Karpas-422 (cell line): ENCODE results near the gene NPPB. TPM values are rescaled to one million over a fixed set of nuclear protein-coding genes. Genes with fewer than 3 reads are reported as not detected.
A peak's percentile ranks its signal among the peaks of the same experiment; 100 is the strongest.
"Not testable (repeated sequence)": the region's sequence is repeated elsewhere in the genome, so short reads cannot be mapped to it uniquely, and the experiment has no call there.

ENCODE experiments used
- DNase-seq: peaks from one replicate; pipeline ENCODE4 v3.0.0-alpha.2; 2015
- H2AFZ ChIP-seq: fragments of 200-600 bp; sonication (generic); 2 replicates; pipeline ENCODE4 v1.6.1; 2014; ENCODE audit warnings: antibody characterized with exemption, low read length, mixed read lengths
- H3K27ac ChIP-seq: fragments of 200-600 bp; sonication (generic); 2 replicates; pipeline ENCODE4 v1.5.1; 2014; ENCODE audit warnings: mild to moderate bottlenecking, low read length, moderate library complexity
- H3K27me3 ChIP-seq: fragments of 200-600 bp; sonication (generic); 2 replicates; pipeline ENCODE4 v1.6.1; 2014; ENCODE audit warnings: low read length, mixed read lengths
- H3K36me3 ChIP-seq: fragments of 200-600 bp; sonication (generic); 2 replicates; pipeline ENCODE4 v1.6.1; 2014; ENCODE audit warnings: low read length, mixed read lengths; ENCODE audit not compliant: insufficient read depth
- H3K4me1 ChIP-seq: fragments of 200-600 bp; sonication (generic); 2 replicates; pipeline ENCODE4 v1.6.1; 2014; ENCODE audit warnings: mild to moderate bottlenecking, low read length, mixed read lengths
- H3K4me2 ChIP-seq: fragments of 200-600 bp; sonication (generic); 2 replicates; pipeline ENCODE4 v1.6.1; 2014; ENCODE audit warnings: low read length, low read depth, mild to moderate bottlenecking; ENCODE audit not compliant: poor library complexity, severe bottlenecking
- H3K4me3 ChIP-seq: fragments of 200-600 bp; sonication (generic); 2 replicates; pipeline ENCODE4 v1.5.1; 2014; ENCODE audit warnings: mild to moderate bottlenecking, antibody characterized with exemption, low read length, mixed read lengths
- H3K79me2 ChIP-seq: fragments of 200-600 bp; sonication (generic); 2 replicates; pipeline ENCODE4 v1.6.1; 2014; ENCODE audit warnings: mild to moderate bottlenecking, low read length, mixed read lengths
- H3K9ac ChIP-seq: fragments of 200-600 bp; sonication (generic); 2 replicates; pipeline ENCODE4 v1.6.0; 2014; ENCODE audit warnings: low read length
- H3K9me2 ChIP-seq: fragments of 200-600 bp; sonication (generic), shearing (Covaris generic); replicated peaks from 2 replicates; pipeline ENCODE4 v1.6.0; 2014; ENCODE audit warnings: mild to moderate bottlenecking, low read length, moderate library complexity; ENCODE audit not compliant: insufficient read depth
- H3K9me3 ChIP-seq: fragments of 300-700, 200-600 bp; sonication (generic); 2 replicates; pipeline ENCODE4 v1.6.1; 2014; ENCODE audit warnings: low read length, mixed read lengths
- H4K20me1 ChIP-seq: fragments of 200-600 bp; sonication (generic); 2 replicates; pipeline ENCODE4 v1.6.1; 2014; ENCODE audit warnings: mild to moderate bottlenecking, antibody characterized with exemption, low read length, low read depth; ENCODE audit not compliant: insufficient read depth
- total RNA-seq: library from RNA; depleted of rRNA; stranded (reverse); fragments of >200 nt; shearing (Covaris generic); gene quantifications from 2 replicates; pipeline ENCODE4 v1.2.3, GENCODE V29; 2014; ENCODE audit warnings: low replicate concordance

NPPB gene
- total RNA-seq, 1 experiment from 2014 or later: not detected

GRCh38 chr1:11898831-11899467 lies 40.2 kb upstream of the NPPB start:
- no peaks in the 10 kb centered on the region for H3K27me3 ChIP-seq
- no peak for DNase-seq

GRCh38 chr1:11898086-11898785 lies 39.5 kb upstream of the NPPB start:
- H3K9ac ChIP-seq: no peak overlapping the region
- H3K9me3 ChIP-seq: no peaks in the 10 kb centered on the region
- H4K20me1 ChIP-seq: no peaks in the 10 kb centered on the region
- no peak overlapping the region for H2AFZ ChIP-seq
- H3K9me2 ChIP-seq: no peaks in the 10 kb centered on the region
- no peak overlapping the region for H3K27ac ChIP-seq
- no peak overlapping the region for H3K4me3 ChIP-seq
- H3K79me2 ChIP-seq: no peaks in the 10 kb centered on the region
- DNase-seq: no peak
- no peaks in the 10 kb centered on the region for H3K27me3 ChIP-seq
- no peaks in the 10 kb centered on the region for H3K36me3 ChIP-seq
- no peak overlapping the region for H3K4me2 ChIP-seq
- peaks cover 12% of the 10 kb centered on the region for H3K4me1 ChIP-seq

More at GRCh38 chr1:11898831-11899467, 40.2 kb upstream of the NPPB start:
- Histone ChIP-seq H3K4me2 (no peak overlapping the region), H3K4me3 (no peak overlapping the region), H2AFZ (no peak overlapping the region), H4K20me1 (no peaks in the 10 kb centered on the region), H3K9me3 (no peaks in the 10 kb centered on the region), H3K79me2 (no peaks in the 10 kb centered on the region), H3K4me1 (peaks cover 12% of the 10 kb centered on the region), H3K9me2 (no peaks in the 10 kb centered on the region), H3K9ac (no peak overlapping the region), H3K27ac (no peak overlapping the region), H3K36me3 (no peaks in the 10 kb centered on the region)

GRCh38 chr1:11894501-11894900 lies 35.8 kb upstream of the NPPB start:
- not testable (repeated sequence) for H3K79me2 ChIP-seq, H2AFZ ChIP-seq, H3K9ac ChIP-seq, H3K27me3 ChIP-seq, H4K20me1 ChIP-seq, H3K9me3 ChIP-seq, H3K4me1 ChIP-seq, H3K27ac ChIP-seq, H3K4me2 ChIP-seq, DNase-seq, H3K4me3 ChIP-seq, H3K9me2 ChIP-seq, H3K36me3 ChIP-seq

- no peaks in the 10 kb centered on the region for H3K4me1 ChIP-seq
- H3K27ac ChIP-seq: no peak overlapping the region
- no peaks in the 10 kb centered on the region for H3K9me3 ChIP-seq
- no peak overlapping the region for H2AFZ ChIP-seq
- H3K79me2 ChIP-seq: no peaks in the 10 kb centered on the region
- H4K20me1 ChIP-seq: no peaks in the 10 kb centered on the region
- no peak overlapping the region for H3K4me2 ChIP-seq
- H3K36me3 ChIP-seq: no peaks in the 10 kb centered on the region
- peak; percentile 86 for DNase-seq
- no peak overlapping the region for H3K4me3 ChIP-seq
- no peak overlapping the region for H3K9ac ChIP-seq
- H3K9me2 ChIP-seq: no peaks in the 10 kb centered on the region
- no peaks in the 10 kb centered on the region for H3K27me3 ChIP-seq
These were observed 35.1 kb upstream of the NPPB start for GRCh38 chr1:11893907-11894251.

- no peak overlapping the region for H3K27ac ChIP-seq
- H3K4me1 ChIP-seq: no peaks in the 10 kb centered on the region
- no peaks in the 10 kb centered on the region for H3K36me3 ChIP-seq
- no peaks in the 10 kb centered on the region for H4K20me1 ChIP-seq
- no peak for DNase-seq
- no peaks in the 10 kb centered on the region for H3K27me3 ChIP-seq
- no peak overlapping the region for H2AFZ ChIP-seq
- H3K79me2 ChIP-seq: no peaks in the 10 kb centered on the region
- no peaks in the 10 kb centered on the region for H3K9me3 ChIP-seq
- no peak overlapping the region for H3K9ac ChIP-seq
- no peak overlapping the region for H3K4me2 ChIP-seq
- H3K9me2 ChIP-seq: no peaks in the 10 kb centered on the region
- H3K4me3 ChIP-seq: no peak overlapping the region
These were observed 32.9 kb upstream of the NPPB start for GRCh38 chr1:11891433-11892186.

GRCh38 chr1:11888877-11889208 lies 30.1 kb upstream of the NPPB start:
- Histone ChIP-seq H3K9ac (no peak overlapping the region), H3K4me1 (no peaks in the 10 kb centered on the region)
- DNase-seq: no peak

GRCh38 chr1:11888206-11888876 lies 29.6 kb upstream of the NPPB start:
- no peak overlapping the region for H3K4me3 ChIP-seq
- H3K4me2 ChIP-seq: no peak overlapping the region
- H3K79me2 ChIP-seq: no peaks in the 10 kb centered on the region
- no peaks in the 10 kb centered on the region for H3K36me3 ChIP-seq
- H3K27me3 ChIP-seq: no peaks in the 10 kb centered on the region
- no peaks in the 10 kb centered on the region for H3K9me3 ChIP-seq
- no peak overlapping the region for H3K9ac ChIP-seq
- no peak overlapping the region for H2AFZ ChIP-seq
- H3K27ac ChIP-seq: no peak overlapping the region
- no peaks in the 10 kb centered on the region for H3K4me1 ChIP-seq
- no peaks in the 10 kb centered on the region for H3K9me2 ChIP-seq
- DNase-seq: no peak
- H4K20me1 ChIP-seq: no peaks in the 10 kb centered on the region

More at GRCh38 chr1:11888877-11889208, 30.1 kb upstream of the NPPB start:
- no peaks in the 10 kb centered on the region for H3K36me3 ChIP-seq
- no peaks in the 10 kb centered on the region for H4K20me1 ChIP-seq
- H3K9me2 ChIP-seq: no peaks in the 10 kb centered on the region
- no peaks in the 10 kb centered on the region for H3K79me2 ChIP-seq
- H3K4me3 ChIP-seq: no peak overlapping the region
- H2AFZ ChIP-seq: no peak overlapping the region
- no peak overlapping the region for H3K4me2 ChIP-seq
- no peaks in the 10 kb centered on the region for H3K27me3 ChIP-seq
- no peaks in the 10 kb centered on the region for H3K9me3 ChIP-seq
- no peak overlapping the region for H3K27ac ChIP-seq

GRCh38 chr1:11887666-11888007 lies 28.9 kb upstream of the NPPB start:
- no peak overlapping the region for H3K9ac ChIP-seq
- H3K36me3 ChIP-seq: no peaks in the 10 kb centered on the region
- no peak overlapping the region for H3K4me2 ChIP-seq
- H3K27ac ChIP-seq: no peak overlapping the region
- no peaks in the 10 kb centered on the region for H3K27me3 ChIP-seq
- no peak overlapping the region for H2AFZ ChIP-seq
- no peaks in the 10 kb centered on the region for H3K4me1 ChIP-seq
- H3K9me3 ChIP-seq: no peaks in the 10 kb centered on the region
- H4K20me1 ChIP-seq: no peaks in the 10 kb centered on the region
- no peak for DNase-seq
- no peaks in the 10 kb centered on the region for H3K79me2 ChIP-seq
- H3K4me3 ChIP-seq: no peak overlapping the region
- H3K9me2 ChIP-seq: no peaks in the 10 kb centered on the region
